ENCODE data around the gene UMPS. TPM values are rescaled to one million over a fixed set of nuclear protein-coding genes. Genes with fewer than 3 reads are reported as not detected.

UMPS gene
- total RNA-seq, 1 donor from 2014 or later: 31.3 TPM

GRCh38 chr3:124791142-124791541, 60.9 kb downstream of the UMPS start:
- H3K27me3 ChIP-seq (ENCODE audit: control insufficient read depth, insufficient read depth, low read length): no peaks in the 10 kb centered on the region
- FAIRE-seq (no peak), DNase-seq (ENCODE audit: low read depth) (no peak)
- peaks cover under 1% of the 10 kb centered on the region for H3K36me3 ChIP-seq (ENCODE audit: control insufficient read depth, insufficient read depth, low read length)
- TF ChIP-seq CTCF (IDR thresholded peaks at IDR 0.05; ENCODE audit: insufficient read depth, low read length, severe bottlenecking): no peak
- no peak overlapping the region for H3K4me3 ChIP-seq (ENCODE audit: low read depth, low read length)

DNA sequence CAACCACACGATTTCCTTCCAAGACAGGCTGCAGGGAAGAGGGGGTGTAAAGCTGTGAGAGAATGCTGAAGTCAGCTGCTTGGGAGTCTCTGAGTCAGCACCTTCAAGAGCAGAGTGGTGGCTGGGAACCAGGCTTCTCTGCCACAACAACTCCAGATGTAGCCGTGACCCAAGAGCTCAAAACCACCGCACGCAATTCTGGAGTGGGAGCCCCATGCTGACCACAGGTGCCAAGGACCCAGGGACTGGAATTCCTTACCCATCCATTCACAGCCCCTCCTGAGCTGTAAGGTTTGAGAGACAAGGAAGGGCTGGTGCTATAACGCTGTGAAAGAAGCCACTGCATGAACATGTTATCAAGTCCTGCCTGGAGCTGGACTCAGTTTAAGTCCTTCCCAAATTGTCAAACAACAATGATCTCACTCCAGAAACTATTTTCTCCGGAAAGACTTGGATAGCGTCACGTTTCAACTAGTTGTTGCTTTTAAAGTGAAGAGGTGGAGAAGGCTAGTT, 61.4 kb downstream of the UMPS start:
- DNase-seq (ENCODE audit: low read depth): peak; percentile 65
- Histone ChIP-seq H3K36me3 (ENCODE audit: control insufficient read depth, insufficient read depth, low read length) (peaks cover 3% of the 10 kb centered on the region), H3K4me3 (ENCODE audit: low read depth, low read length) (no peak overlapping the region), H3K27me3 (ENCODE audit: control insufficient read depth, insufficient read depth, low read length) (no peaks in the 10 kb centered on the region)
- no peak for TF ChIP-seq CTCF (IDR thresholded peaks at IDR 0.05; ENCODE audit: insufficient read depth, low read length, severe bottlenecking)
- FAIRE-seq: no peak

DNA sequence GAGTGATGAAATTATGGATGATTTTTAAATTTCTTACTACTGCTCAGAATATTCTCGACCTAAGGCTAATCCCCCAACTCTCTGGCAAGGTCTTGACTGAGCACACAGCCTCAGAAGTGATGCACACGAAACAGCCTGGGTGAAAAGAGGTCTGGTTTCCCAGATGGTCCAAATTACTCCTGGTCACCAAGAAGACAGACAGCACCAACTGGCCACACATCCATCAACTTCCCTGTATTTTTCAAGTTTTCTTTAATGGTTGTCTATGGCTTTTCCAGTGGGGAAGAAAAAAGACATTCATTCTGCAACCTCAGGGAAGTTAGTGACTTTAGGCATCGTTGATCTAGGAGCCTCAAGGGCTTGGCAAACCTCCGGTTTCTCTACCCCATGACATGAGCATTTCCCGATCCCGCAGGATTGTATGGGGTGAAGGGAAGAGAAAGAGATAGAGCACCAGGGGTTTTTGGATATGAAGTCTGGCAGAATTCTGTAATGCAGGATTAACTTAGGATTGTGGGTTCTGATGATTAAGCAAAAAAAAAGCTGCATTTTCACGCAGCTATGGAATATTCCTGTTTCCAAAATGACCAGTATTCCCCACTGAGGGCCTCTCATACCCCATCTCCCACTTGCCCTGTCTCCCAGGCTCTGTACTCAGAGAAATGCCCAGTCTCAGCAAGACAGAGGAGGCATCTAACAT, 62.2 kb downstream of the UMPS start:
- no peak for TF ChIP-seq CTCF (IDR thresholded peaks at IDR 0.05; ENCODE audit: insufficient read depth, low read length, severe bottlenecking)
- FAIRE-seq (no peak), DNase-seq (ENCODE audit: low read depth) (no peak)
- no peak overlapping the region for H3K4me3 ChIP-seq (ENCODE audit: low read depth, low read length)
- H3K27me3 ChIP-seq (ENCODE audit: control insufficient read depth, insufficient read depth, low read length): no peaks in the 10 kb centered on the region
- peaks cover 3% of the 10 kb centered on the region for H3K36me3 ChIP-seq (ENCODE audit: control insufficient read depth, insufficient read depth, low read length)

- DNase-seq (ENCODE audit: low read depth): peak; percentile 69
- FAIRE-seq: peak; percentile 72
- Histone ChIP-seq H3K27me3 (ENCODE audit: control insufficient read depth, insufficient read depth, low read length) (no peaks in the 10 kb centered on the region), H3K4me3 (ENCODE audit: low read depth, low read length) (no peak overlapping the region), H3K36me3 (ENCODE audit: control insufficient read depth, insufficient read depth, low read length) (peaks cover 3% of the 10 kb centered on the region)
- no peak for TF ChIP-seq CTCF (IDR thresholded peaks at IDR 0.05; ENCODE audit: insufficient read depth, low read length, severe bottlenecking)
These were observed 62.9 kb downstream of the UMPS start for GRCh38 chr3:124793054-124793739.

GRCh38 chr3:124796477-124796876, 66.2 kb downstream of the UMPS start:
- H3K36me3 ChIP-seq (ENCODE audit: control insufficient read depth, insufficient read depth, low read length): peaks cover 3% of the 10 kb centered on the region
- DNase-seq (ENCODE audit: low read depth): no peak
- no peaks in the 10 kb centered on the region for H3K27me3 ChIP-seq (ENCODE audit: control insufficient read depth, insufficient read depth, low read length)
- H3K4me3 ChIP-seq (ENCODE audit: low read depth, low read length): no peak overlapping the region
- TF ChIP-seq CTCF (IDR thresholded peaks at IDR 0.05; ENCODE audit: insufficient read depth, low read length, severe bottlenecking): no peak
- no peak for FAIRE-seq

Data from bronchial epithelial cell (primary cell).